Endothelial cell of umbilical vein (primary cell): ENCODE results near the gene HDGFL2. TPM values are rescaled to one million over a fixed set of nuclear protein-coding genes. Genes with fewer than 3 reads are reported as not detected.

Experiments used
- BruUV-seq: library from RNA; stranded (reverse); fragments of 400-500 nt; replicated peaks from 2 replicates; lab custom pipeline; 2021; lab: Mats Ljungman, UMichigan
- CTCF ChIA-PET: fragments of 300-600, 350-600 bp; sonication (Branson Sonifier 250); formaldehyde crosslinking; loops from one replicate; lab custom pipeline; 2021; ENCODE audit warnings: antibody characterized with exemption, inconsistent platforms; lab: Charles Lee
- POLR2A ChIA-PET: fragments of 300-600, 350-600 bp; sonication (Branson Sonifier 250); formaldehyde crosslinking; loops from one replicate; lab custom pipeline; 2021; ENCODE audit warnings: antibody characterized with exemption, inconsistent platforms; lab: Charles Lee
- DNase-seq: peaks from one replicate; pipeline ENCODE4 v3.0.0-alpha.2; 2011; ENCODE audit warnings: low read depth, low spot score
- FAIRE-seq: peaks from 2 replicates; lab custom pipeline; 2011; peaks lifted over from hg19 to GRCh38; lab: Jason Lieb, UNC
- H2AFZ ChIP-seq: 2 replicates; pipeline ENCODE4 v1.6.0; 2012; ENCODE audit warnings: low read depth, low read length, control low read depth, inconsistent platforms
- H3K27ac ChIP-seq: 2 replicates; pipeline ENCODE4 v1.5.1; 2011; ENCODE audit warnings: low read depth, mild to moderate bottlenecking, control low read depth, low read length, moderate library complexity; ENCODE audit not compliant: insufficient read depth
- H3K27me3 ChIP-seq, 2 experiments: 2 replicates each; pipeline versions ENCODE4 v1.6.0 to v1.6.1; 2011; ENCODE audit warnings: low read length in 2 of 2, mixed read lengths in 1 of 2; ENCODE audit not compliant: control insufficient read depth in 2 of 2, insufficient read depth in 2 of 2
- H3K36me3 ChIP-seq, 2 experiments: 2 replicates in 1 of 2; 3 replicates in 1 of 2; pipeline ENCODE4 v1.5.1; 2011; ENCODE audit warnings: low read length in 2 of 2, mild to moderate bottlenecking in 1 of 2, moderate library complexity in 1 of 2; ENCODE audit not compliant: control insufficient read depth in 2 of 2, insufficient read depth in 2 of 2; ENCODE audit errors: extremely low read depth in 1 of 2
- H3K4me1 ChIP-seq: 3 replicates; pipeline ENCODE4 v1.5.1; 2011; ENCODE audit warnings: mild to moderate bottlenecking, low read length; ENCODE audit not compliant: control insufficient read depth, insufficient read depth; ENCODE audit errors: extremely low read depth
- H3K4me2 ChIP-seq: 2 replicates; pipeline ENCODE4 v1.6.1; 2011; ENCODE audit warnings: low read length, control low read depth, mixed read lengths; ENCODE audit not compliant: insufficient read depth
- H3K4me3 ChIP-seq, 3 experiments: fragments of 200-600 bp in 1 of 3; sonication (generic), shearing (Covaris generic) in 1 of 3; replicated peaks in 1 of 3; 2 replicates each; pipeline ENCODE4 v1.5.1; 2011 to 2016; ENCODE audit warnings: control low read depth in 3 of 3, low read length in 3 of 3, mild to moderate bottlenecking in 2 of 3, inconsistent platforms in 1 of 3, low read depth in 1 of 3, moderate library complexity in 1 of 3; ENCODE audit not compliant: insufficient read depth in 1 of 3
- H3K79me2 ChIP-seq: 2 replicates; pipeline ENCODE4 v1.6.0; 2012; ENCODE audit warnings: low read length, inconsistent platforms; ENCODE audit not compliant: control insufficient read depth, insufficient read depth
- H3K9ac ChIP-seq: replicated peaks from 2 replicates; pipeline ENCODE3; 2011; ENCODE audit warnings: low read length, control low read depth; ENCODE audit not compliant: insufficient read depth; ENCODE audit errors: extremely low read depth
- H3K9me1 ChIP-seq: replicated peaks from 3 replicates; pipeline ENCODE4 v1.6.0; 2011; ENCODE audit warnings: mild to moderate bottlenecking, low read length; ENCODE audit not compliant: control insufficient read depth, insufficient read depth; ENCODE audit errors: extremely low read depth
- H3K9me3 ChIP-seq: replicated peaks from 2 replicates; pipeline ENCODE4 v1.5.1; 2012; ENCODE audit warnings: low read length, inconsistent platforms; ENCODE audit not compliant: control insufficient read depth, insufficient read depth
- H4K20me1 ChIP-seq: replicated peaks from 2 replicates; pipeline ENCODE3; 2011; ENCODE audit warnings: mild to moderate bottlenecking, low read length; ENCODE audit not compliant: control insufficient read depth, insufficient read depth; ENCODE audit errors: extremely low read depth
- EZH2 ChIP-seq: IDR thresholded peaks from 2 replicates; pipeline ENCODE4 v1.6.1; 2012; ENCODE audit warnings: borderline replicate concordance, low read depth, mild to moderate bottlenecking, moderate library complexity, low read length, inconsistent platforms; ENCODE audit not compliant: severe bottlenecking
- FOS ChIP-seq: IDR thresholded peaks from 2 replicates; pipeline ENCODE4 v1.6.1; 2011; ENCODE audit warnings: mild to moderate bottlenecking, low read length, moderate library complexity, borderline replicate concordance; ENCODE audit not compliant: insufficient read depth
- GATA2 ChIP-seq: IDR thresholded peaks from 2 replicates; pipeline ENCODE4 v1.7.0; 2011; ENCODE audit warnings: low read depth, mild to moderate bottlenecking, moderate library complexity, mixed read lengths, low read length; ENCODE audit not compliant: insufficient read length, insufficient read depth
- JUN ChIP-seq: IDR thresholded peaks from 2 replicates; pipeline ENCODE4 v1.6.1; 2011; ENCODE audit warnings: borderline replicate concordance, low read depth; ENCODE audit not compliant: insufficient read length, insufficient read depth
- MYC ChIP-seq: IDR thresholded peaks from one replicate; pipeline ENCODE4 v1.6.1; 2011; ENCODE audit warnings: mild to moderate bottlenecking, low read depth, low read length
- POLR2A ChIP-seq: IDR thresholded peaks from 2 replicates; pipeline ENCODE4 v1.6.1; 2012; ENCODE audit warnings: low read depth, mild to moderate bottlenecking, control low read depth, low read length
- POLR2AphosphoS5 ChIP-seq: IDR thresholded peaks from 2 replicates; pipeline ENCODE4 v1.6.1; 2012; ENCODE audit warnings: low read depth, mild to moderate bottlenecking, control low read depth, low read length, moderate library complexity; ENCODE audit not compliant: insufficient read depth
- dilution Hi-C: fragments of 300-500 bp; cut with MboI; formaldehyde crosslinking; loops from one replicate; pipeline ENCODE4 v1.15.0; 2019; ENCODE audit warnings: low sequenced_read_pairs; ENCODE audit not compliant: extremely low pct_ligation_motif_present
- intact Hi-C: fragments of 100-400 bp; cut with micrococcal nuclease; formaldehyde crosslinking; loops from one replicate; pipeline ENCODE4 v1.10.0; 2022
- polyA plus RNA-seq, 4 experiments: library from polyadenylated mRNA; depleted of rRNA in 3 of 4; stranded (reverse) in 3 of 4; unstranded in 1 of 4; fragments of >200 nt; gene quantifications; 2 replicates each; pipeline versions ENCODE4 v1.2.1 to v1.2.3, GENCODE V29; 2011 to 2012; ENCODE audit warnings: missing spikeins in 1 of 4
- total RNA-seq: library from RNA; stranded (reverse); gene quantifications from 2 replicates; pipeline ENCODE4 v1.2.3, GENCODE V29; 2021
- TF ChIP-seq, protein P1 (sequence below), 2 donors: IDR thresholded peaks; 1 replicate in 1 of 2; 2 replicates in 1 of 2; pipeline ENCODE4 v1.5.1; 2011; ENCODE audit warnings: low read length in 2 of 2, mild to moderate bottlenecking in 2 of 2, moderate library complexity in 2 of 2, control low read depth in 1 of 2, inconsistent platforms in 1 of 2, low read depth in 1 of 2; ENCODE audit not compliant: insufficient read depth in 1 of 2; ENCODE audit errors: extremely low read depth in 1 of 2

Gene HDGFL2
- total and polyA plus RNA-seq, 2 donors (not counting 3 experiments of a cell fraction or from before 2014, with no cell fraction given) = 39.1 to 79.6 TPM

DNA sequence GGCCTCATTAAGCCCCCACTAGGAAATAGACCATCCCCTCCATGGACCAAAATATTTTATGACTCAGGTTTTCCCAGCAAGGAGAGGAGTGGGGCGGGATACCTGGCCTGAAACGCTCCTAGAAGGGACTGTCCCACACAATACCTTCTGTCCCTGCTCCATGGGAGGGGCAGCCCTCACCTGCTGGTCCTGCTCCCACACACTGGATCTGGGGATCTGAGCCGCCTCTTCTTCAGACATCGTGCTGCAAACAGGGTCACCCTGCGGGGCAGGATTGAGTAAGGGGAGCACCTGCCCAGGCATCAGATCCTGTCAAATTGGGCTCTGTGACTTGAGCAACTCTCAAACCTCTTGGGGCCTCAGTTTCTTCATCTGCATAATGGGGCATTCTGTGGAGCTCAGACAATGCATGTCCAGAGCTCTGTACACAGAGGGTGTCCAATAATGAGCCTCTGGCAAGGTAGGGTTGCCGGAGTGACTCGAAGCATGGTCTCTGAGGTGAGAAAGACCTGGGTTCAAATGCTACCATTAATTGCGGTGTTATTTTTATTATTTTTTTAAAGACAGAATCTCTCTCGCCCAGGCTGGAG, 61.8 kb downstream of the HDGFL2 start:
- Histone ChIP-seq H3K9me3 (no peaks in the 10 kb centered on the region), H4K20me1 (no peaks in the 10 kb centered on the region), H3K9me1 (no peaks in the 10 kb centered on the region), H2AFZ (no peak overlapping the region), H3K4me1 (peaks cover 3% of the 10 kb centered on the region), H3K4me2 (no peak overlapping the region), H3K27me3 (no peaks in the 10 kb centered on the region), H3K36me3 (no peaks in the 10 kb centered on the region), H3K27ac (no peak overlapping the region), H3K9ac (no peak overlapping the region), H3K4me3 (no peak overlapping the region), H3K79me2 (no peaks in the 10 kb centered on the region)
- FAIRE-seq = no peak
- CTCF ChIA-PET = interaction anchor here (1.5 to 4.1 kb wide), 4 partner anchors 10 to 102 kb away, joined by 6 to 92 read pairs (median 6); no protein-coding TSS in a partner anchor
- dilution Hi-C loops = no loop called here
- POLR2A ChIA-PET = no interaction called here
- intact Hi-C loops = no loop called here
- no TSS peak for BruUV-seq
- DNase-seq = no peak
- TF ChIP-seq POLR2AphosphoS5 = no peak
- no peak for TF ChIP-seq EZH2
- TF ChIP-seq FOS = no peak
- no peak for TF ChIP-seq GATA2
- TF ChIP-seq, protein P1, sequence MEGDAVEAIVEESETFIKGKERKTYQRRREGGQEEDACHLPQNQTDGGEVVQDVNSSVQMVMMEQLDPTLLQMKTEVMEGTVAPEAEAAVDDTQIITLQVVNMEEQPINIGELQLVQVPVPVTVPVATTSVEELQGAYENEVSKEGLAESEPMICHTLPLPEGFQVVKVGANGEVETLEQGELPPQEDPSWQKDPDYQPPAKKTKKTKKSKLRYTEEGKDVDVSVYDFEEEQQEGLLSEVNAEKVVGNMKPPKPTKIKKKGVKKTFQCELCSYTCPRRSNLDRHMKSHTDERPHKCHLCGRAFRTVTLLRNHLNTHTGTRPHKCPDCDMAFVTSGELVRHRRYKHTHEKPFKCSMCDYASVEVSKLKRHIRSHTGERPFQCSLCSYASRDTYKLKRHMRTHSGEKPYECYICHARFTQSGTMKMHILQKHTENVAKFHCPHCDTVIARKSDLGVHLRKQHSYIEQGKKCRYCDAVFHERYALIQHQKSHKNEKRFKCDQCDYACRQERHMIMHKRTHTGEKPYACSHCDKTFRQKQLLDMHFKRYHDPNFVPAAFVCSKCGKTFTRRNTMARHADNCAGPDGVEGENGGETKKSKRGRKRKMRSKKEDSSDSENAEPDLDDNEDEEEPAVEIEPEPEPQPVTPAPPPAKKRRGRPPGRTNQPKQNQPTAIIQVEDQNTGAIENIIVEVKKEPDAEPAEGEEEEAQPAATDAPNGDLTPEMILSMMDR (IDR thresholded peaks at IDR 0.05; ENCODE audit: extremely low read depth in 1 of 2, insufficient read depth in 1 of 2, low read depth in 1 of 2, low read length in 2 of 2) = no peak
- TF ChIP-seq MYC = no peak
- TF ChIP-seq JUN = no peak
- TF ChIP-seq POLR2A = no peak
